ENCODE measurements around the gene PRR5L. TPM values are rescaled to one million over a fixed set of nuclear protein-coding genes. Genes with fewer than 3 reads are reported as not detected.

PRR5L gene
- total and polyA plus RNA-seq, 3 experiments from 2014 or later, result 28.4 to 43.0 (median 32.5) TPM

Other genes starting within 250 kb of the PRR5L start
- 10 to 100 TPM; 63.6 to 71.5 TPM for gene COMMD9, start 6.9 kb upstream of the PRR5L start, total RNA-seq
- 76.1 TPM for gene COMMD9, start 6.9 kb upstream of the PRR5L start, polyA plus RNA-seq
- gene TRAF6, start 214.0 kb downstream of the PRR5L start, total RNA-seq, result 10 to 100 TPM; 14.4 to 16.6 TPM
- 12.7 TPM for gene TRAF6, start 214.0 kb downstream of the PRR5L start, polyA plus RNA-seq

Data from CD8-positive, alpha-beta memory T cell (primary cell).